ENCODE data around the gene OTUB1.

Gene OTUB1

DNA sequence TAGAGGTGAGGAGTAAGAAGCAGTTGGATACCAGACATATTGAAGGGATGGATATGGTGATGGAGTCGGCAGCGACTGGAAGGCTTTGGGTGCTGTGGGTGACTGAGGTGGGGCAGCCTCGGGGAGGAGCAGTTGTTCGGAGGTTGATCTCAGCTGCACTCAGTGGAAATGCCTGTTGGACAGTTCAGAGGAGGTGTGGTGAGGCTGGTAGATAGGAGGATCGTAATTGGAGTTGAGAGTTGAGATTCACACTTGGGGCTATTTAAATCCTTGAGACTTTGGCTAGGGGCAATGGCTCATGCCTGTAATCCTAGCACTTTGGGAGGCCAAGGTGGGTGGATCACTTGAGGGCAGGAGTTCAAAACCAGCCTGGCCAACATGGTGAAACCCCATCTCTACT is 6.9 kb downstream of the OTUB1 start:
- DNase-seq (ENCODE audit: low read depth) = no peak
- TF ChIP-seq, protein P1, sequence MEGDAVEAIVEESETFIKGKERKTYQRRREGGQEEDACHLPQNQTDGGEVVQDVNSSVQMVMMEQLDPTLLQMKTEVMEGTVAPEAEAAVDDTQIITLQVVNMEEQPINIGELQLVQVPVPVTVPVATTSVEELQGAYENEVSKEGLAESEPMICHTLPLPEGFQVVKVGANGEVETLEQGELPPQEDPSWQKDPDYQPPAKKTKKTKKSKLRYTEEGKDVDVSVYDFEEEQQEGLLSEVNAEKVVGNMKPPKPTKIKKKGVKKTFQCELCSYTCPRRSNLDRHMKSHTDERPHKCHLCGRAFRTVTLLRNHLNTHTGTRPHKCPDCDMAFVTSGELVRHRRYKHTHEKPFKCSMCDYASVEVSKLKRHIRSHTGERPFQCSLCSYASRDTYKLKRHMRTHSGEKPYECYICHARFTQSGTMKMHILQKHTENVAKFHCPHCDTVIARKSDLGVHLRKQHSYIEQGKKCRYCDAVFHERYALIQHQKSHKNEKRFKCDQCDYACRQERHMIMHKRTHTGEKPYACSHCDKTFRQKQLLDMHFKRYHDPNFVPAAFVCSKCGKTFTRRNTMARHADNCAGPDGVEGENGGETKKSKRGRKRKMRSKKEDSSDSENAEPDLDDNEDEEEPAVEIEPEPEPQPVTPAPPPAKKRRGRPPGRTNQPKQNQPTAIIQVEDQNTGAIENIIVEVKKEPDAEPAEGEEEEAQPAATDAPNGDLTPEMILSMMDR (IDR thresholded peaks at IDR 0.05; ENCODE audit: control insufficient read depth, extremely low read depth, insufficient read depth) = no peak
- H3K4me3 ChIP-seq (ENCODE audit: low read depth, low read length) = no peak overlapping the region

DNA sequence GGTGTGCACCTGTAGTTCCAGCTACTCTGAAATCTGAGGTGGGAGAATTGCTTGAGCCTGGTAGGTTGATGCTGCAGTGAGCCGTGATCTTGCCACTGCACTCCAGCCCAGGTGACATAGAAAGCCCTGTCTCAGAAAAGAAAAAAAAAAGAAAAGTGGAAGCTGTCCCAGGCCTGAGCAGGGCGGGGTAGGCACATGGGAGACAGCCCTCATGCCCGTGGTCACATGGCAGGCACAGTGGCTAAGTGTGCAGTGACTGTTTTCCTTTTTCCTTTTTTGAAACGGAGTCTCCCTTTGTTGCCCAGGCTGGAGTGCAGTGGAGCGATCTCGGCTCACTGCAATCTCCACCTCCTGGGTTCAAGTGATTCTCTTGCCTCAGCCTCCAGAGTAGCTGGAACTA is 7.8 kb downstream of the OTUB1 start:
- no peak for DNase-seq (ENCODE audit: low read depth)
- H3K4me3 ChIP-seq (ENCODE audit: low read depth, low read length) = no peak overlapping the region
- TF ChIP-seq, protein P1 (IDR thresholded peaks at IDR 0.05; ENCODE audit: control insufficient read depth, extremely low read depth, insufficient read depth) = no peak

DNA sequence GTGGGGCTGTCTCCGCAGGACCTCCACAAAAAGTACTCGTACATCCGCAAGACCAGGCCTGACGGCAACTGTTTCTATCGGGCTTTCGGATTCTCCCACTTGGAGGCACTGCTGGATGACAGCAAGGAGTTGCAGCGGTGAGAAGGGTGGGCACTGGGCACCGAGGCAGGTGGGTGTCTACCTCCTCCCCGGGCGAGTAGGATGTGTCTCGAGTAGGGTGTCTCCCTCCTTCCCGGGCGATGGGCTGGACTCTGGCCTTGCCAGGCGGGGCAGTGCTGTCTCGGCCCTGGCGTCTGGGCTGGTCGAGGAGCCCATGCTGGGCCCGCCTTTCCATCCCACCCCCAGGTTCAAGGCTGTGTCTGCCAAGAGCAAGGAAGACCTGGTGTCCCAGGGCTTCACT is 10.3 kb downstream of the OTUB1 start:
- no peak for DNase-seq (ENCODE audit: low read depth)
- no peak overlapping the region for H3K4me3 ChIP-seq (ENCODE audit: low read depth, low read length)
- TF ChIP-seq, protein P1 (IDR thresholded peaks at IDR 0.05; ENCODE audit: control insufficient read depth, extremely low read depth, insufficient read depth) = no peak

DNA sequence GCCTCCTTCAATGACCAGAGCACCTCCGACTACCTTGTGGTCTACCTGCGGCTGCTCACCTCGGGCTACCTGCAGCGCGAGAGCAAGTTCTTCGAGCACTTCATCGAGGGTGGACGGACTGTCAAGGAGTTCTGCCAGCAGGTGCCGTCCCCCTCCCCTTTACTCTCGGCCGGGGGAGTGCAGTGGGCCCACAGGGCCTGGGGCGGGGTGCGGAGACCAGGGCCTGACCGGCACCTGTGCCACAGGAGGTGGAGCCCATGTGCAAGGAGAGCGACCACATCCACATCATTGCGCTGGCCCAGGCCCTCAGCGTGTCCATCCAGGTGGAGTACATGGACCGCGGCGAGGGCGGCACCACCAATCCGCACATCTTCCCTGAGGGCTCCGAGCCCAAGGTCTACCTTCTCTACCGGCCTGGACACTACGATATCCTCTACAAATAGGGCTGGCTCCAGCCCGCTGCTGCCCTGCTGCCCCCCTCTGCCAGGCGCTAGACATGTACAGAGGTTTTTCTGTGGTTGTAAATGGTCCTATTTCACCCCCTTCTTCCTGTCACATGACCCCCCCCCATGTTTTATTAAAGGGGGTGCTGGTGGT is 11.0 kb downstream of the OTUB1 start:
- no peak for DNase-seq (ENCODE audit: low read depth)
- H3K4me3 ChIP-seq (ENCODE audit: low read depth, low read length) = no peak overlapping the region
- TF ChIP-seq, protein P1 (IDR thresholded peaks at IDR 0.05; ENCODE audit: control insufficient read depth, extremely low read depth, insufficient read depth) = no peak

DNA sequence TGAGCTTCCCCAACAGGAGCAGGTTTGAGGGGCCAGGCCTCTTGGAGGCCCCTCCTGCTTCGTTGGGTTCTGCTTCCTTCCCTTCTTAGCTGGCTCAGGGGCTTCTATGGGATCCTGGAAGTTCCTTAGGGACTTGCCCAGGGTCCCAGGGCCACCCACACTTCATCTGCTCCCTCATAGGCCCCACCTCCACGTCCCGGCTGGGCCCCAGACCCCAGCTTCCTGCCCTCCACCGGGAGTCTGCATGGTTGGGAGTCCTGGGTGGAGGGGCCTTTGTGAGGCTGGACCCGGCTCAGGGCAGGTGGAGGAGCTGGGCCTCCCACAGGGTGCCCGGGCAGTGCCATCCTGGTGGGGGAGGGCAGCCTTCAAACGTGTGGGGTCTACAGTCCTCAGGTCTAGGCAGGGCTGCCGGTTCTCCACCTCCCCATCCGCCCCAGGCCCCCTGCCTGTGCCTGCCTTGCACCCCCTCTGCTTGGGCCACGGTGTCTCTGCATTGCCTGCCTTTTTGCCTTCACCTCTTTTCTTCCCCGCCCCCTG is 11.6 kb downstream of the OTUB1 start:
- DNase-seq (ENCODE audit: low read depth) = no peak
- TF ChIP-seq, protein P1 (IDR thresholded peaks at IDR 0.05; ENCODE audit: control insufficient read depth, extremely low read depth, insufficient read depth) = no peak
- no peak overlapping the region for H3K4me3 ChIP-seq (ENCODE audit: low read depth, low read length)

DNA sequence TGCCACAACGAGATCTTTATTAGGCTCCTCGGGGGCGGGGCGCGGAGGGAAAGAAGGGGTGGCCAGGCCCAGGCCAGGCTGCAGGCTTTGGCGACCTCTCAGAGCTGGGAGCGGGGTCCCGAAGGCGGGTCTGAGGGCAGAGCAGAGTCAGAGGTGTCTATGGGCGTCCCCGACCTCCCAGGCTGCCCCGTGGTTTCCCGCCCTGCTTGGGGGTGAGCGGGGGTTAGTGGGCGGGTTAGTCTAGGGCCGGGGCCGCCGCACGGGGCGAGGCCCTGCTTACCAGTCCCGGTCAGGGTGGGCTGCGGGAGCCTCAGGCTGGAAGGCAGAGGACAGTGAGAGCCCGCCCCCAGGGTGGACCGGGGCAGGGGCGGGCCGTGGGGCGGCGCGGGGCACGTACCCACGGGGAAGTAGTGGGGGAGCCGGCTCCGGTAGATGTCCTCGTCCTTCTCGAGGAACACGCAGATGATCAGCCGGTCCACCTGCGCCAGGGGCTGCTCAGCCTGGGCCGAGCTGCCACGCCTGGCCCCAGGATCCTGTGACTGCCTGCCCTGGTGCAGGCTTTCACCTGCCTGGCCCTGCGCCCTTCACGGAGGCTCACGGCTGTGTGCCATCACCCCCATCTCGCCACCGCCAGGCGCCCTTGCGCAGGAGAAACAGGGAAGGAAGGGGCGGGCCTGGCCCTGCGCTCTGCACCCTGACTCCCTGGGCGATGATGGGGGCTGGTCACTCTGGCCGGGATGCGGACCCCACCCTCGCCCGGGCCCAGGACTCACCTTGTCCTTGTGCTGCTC is 12.5 kb downstream of the OTUB1 start:
- DNase-seq (ENCODE audit: low read depth) = no peak
- TF ChIP-seq, protein P1 (IDR thresholded peaks at IDR 0.05; ENCODE audit: control insufficient read depth, extremely low read depth, insufficient read depth) = no peak
- no peak overlapping the region for H3K4me3 ChIP-seq (ENCODE audit: low read depth, low read length)

All from LNCaP clone FGC (cell line).